HL-60 (cell line): ENCODE results near the gene CARM1.

Source experiments
- SPI1 ChIP-seq: IDR thresholded peaks from 2 replicates; pipeline ENCODE4 v1.6.1; 2012; ENCODE audit warnings: low read depth, mild to moderate bottlenecking, borderline replicate concordance
- TF ChIP-seq, protein P1 (sequence below): IDR thresholded peaks from one replicate; pipeline ENCODE4 v1.5.1; 2011; ENCODE audit warnings: low read length, control low read depth, inconsistent platforms; ENCODE audit not compliant: insufficient read depth

- no peak for TF ChIP-seq SPI1
- TF ChIP-seq, protein P1, sequence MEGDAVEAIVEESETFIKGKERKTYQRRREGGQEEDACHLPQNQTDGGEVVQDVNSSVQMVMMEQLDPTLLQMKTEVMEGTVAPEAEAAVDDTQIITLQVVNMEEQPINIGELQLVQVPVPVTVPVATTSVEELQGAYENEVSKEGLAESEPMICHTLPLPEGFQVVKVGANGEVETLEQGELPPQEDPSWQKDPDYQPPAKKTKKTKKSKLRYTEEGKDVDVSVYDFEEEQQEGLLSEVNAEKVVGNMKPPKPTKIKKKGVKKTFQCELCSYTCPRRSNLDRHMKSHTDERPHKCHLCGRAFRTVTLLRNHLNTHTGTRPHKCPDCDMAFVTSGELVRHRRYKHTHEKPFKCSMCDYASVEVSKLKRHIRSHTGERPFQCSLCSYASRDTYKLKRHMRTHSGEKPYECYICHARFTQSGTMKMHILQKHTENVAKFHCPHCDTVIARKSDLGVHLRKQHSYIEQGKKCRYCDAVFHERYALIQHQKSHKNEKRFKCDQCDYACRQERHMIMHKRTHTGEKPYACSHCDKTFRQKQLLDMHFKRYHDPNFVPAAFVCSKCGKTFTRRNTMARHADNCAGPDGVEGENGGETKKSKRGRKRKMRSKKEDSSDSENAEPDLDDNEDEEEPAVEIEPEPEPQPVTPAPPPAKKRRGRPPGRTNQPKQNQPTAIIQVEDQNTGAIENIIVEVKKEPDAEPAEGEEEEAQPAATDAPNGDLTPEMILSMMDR: no peak
Observed at GRCh38 chr19:10963865-10964264, 92.5 kb downstream of the CARM1 start.
